SK-MEL-5 (cell line): ENCODE data around the gene SLC44A1. TPM values are rescaled to one million over a fixed set of nuclear protein-coding genes. Genes with fewer than 3 reads are reported as not detected.
"Not testable (repeated sequence)": the region's sequence is repeated elsewhere in the genome, so short reads cannot be mapped to it uniquely, and the experiment has no call there.

Source experiments
- DNase-seq: peaks from one replicate; pipeline ENCODE4 v3.0.0-alpha.2; 2016; ENCODE audit warnings: low read depth, low spot score
- in situ Hi-C: cut with HindIII; loops from 2 replicates; pipeline ENCODE4 v1.10.0; 2016; ENCODE audit warnings: low sequenced_read_pairs, high pct_unique_total_duplicates, low pct_unique_long_range_greater_than_20kb
- total RNA-seq: library from RNA; depleted of rRNA; stranded (reverse); fragments of >200 nt; shearing (Covaris generic); gene quantifications from 2 replicates; pipeline ENCODE4 v1.2.3, GENCODE V29; 2014

SLC44A1 gene
- total RNA-seq, 1 experiment from 2014 or later: 141 TPM

DNA sequence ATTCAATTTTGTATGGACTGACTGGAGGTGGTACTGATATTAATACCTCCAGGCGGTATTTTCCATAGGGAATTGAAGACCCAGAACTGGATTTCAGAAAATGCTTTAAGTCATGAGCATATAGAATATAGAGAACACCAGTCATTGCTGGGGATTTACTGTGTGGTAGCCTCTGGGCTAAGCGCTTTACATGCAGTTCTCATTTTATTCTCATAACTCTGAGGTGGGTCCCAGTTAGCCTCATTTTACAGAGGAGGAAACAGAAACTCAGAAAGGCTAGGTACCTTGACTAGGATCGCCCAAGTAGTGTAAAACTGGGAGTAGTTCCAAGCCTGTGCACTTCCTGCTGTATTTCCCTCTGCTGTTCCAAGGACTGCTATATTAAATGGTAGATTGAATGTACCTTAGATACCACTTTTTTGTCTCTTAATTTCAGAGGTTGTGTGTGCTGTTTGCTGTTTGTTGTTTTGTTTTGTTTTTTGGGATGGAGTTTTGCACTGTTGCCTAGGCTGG is 13.8 kb downstream of the SLC44A1 start:
- DNase-seq: no peak
- in situ Hi-C loops: no loop called here

DNA sequence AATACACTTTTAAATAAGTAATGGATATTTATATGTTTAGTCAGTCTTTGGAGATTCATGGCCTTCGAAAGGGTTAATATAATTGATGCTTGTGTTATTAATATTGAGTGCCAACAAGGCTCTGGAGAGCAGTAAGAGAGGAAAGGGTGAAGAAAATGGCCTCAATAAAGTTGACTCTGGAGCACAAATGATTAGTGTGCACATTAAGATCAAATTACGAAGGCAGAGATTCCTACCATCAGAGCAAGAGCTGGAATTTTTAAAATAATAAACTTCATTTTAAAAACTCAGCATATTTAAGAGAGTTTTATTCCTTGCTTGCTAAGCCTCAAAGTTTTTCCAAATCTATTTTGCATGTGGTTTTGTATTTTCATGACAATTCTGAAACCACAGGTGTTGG is 14.8 kb downstream of the SLC44A1 start:
- no peak for DNase-seq
- in situ Hi-C loops: no loop called here

DNA sequence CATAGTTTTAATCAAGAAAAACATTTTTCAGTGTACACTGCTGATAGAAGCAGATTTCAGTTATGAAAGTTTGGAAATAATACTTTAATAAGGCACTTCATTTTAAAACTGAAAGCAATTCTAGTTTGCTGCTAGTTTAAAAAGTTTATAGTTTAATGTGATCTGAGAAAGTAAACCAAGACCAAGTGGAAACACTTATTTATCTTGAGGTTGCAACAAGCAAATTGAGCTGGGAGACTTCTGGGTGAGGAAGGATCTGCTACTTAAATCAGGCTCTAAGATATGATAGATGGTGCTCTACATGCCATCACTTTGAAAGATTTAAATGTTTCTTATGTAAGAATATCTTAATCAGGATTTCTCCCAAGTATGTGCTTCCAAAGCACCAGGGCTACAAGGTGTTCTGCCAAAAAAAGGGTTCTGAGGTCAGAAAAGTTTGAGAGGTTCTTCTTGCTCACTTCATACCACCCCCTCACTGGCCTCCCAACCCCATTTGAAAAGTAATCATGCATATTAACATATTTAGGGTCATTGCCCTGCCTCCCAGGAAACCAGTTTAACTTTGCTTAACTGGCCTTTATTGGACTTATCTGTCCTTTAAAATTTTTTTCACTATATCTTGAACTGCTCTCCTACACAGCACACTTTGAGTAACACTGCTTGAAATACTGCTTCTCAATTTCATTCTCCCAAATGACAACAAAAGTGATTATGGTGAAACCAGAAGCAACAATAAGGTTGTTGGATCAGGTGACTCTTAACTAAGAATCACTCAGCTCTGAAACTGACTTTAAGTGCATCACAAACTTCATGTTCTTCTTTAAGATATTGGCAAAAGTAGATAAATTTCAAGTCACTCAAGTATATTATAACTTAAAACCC is 15.5 kb downstream of the SLC44A1 start:
- DNase-seq: no peak
- in situ Hi-C loops: no loop called here

DNA sequence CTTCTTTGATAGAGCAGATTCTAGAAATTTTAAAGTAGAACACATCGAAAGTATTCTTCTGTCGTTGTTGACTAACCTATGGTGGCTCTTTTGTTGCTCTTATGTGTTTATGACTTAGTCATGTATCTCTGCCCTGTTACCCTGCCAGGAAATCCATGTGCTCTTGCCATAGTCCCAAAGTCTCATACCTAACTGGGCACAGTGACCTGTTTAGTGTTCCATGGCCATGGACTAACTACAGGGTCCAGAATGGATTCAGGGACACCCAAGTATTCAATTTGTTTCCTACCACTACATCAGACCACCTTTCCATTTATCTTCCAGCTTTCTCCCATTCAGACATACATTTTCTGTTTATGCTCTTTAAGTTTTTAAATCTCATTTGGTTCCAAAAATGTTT is 18.0 kb downstream of the SLC44A1 start:
- no peak for DNase-seq
- in situ Hi-C loops: no loop called here

DNA sequence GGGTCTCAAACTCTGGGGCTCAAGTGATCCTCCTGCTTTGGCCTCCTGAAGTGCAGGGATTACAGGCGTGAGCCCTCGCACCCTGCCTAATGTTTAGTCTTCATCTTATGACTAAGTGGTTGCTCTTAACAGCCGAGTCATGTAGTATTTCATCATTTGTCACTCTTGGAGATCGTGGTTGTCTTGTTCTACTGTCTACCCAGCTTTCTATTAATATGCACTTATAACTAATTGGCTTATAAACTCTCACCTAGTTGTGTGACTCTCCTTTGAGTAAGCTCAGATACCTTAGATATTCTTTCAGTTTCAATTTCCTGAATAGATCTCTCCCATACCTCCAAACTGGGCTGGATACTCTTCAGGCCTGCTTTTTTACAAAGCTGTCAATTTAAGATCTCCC is 19.9 kb downstream of the SLC44A1 start:
- no peak for DNase-seq
- in situ Hi-C loops: no loop called here

DNA sequence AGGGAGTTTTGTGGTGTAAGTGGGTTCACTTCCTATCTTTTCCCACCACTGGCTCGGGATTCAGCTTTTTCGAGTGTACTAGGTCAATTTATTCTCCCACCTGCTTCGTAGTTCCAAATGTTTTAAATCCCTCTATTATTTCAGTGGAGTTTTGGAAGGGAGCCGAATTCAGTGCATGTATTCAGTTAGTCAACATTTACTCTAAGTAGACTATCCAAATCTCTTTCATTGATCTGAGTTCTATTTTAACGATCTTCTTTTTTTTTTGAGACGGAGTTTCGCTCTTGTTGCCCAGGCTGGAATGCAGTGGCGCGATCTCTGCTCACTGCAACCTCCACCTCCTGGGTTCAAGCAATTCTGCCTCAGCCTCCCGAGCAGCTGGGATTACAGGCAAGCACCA is 23.8 kb downstream of the SLC44A1 start:
- in situ Hi-C loops, DNase-seq: not testable (repeated sequence)

DNA sequence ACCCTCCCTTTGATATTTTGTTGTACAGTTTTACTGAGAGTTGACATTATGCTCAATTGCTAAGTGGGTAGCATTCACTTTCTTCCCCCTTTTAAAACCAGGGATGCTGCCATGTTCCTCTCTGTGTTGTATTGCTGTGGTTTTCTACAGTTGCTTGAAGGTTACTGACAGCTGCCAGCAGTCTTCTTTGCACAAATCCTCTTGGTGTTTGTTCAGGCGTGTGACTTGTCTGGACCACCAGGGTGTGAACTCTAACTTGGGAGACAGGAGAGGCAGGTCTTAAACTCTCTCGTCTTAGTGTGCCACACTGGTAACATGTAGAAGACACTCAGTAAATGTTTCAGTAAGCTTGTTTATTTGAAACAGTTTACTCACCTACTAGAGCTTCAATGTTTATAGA is 25.1 kb downstream of the SLC44A1 start:
- in situ Hi-C loops: no loop called here
- no peak for DNase-seq

DNA sequence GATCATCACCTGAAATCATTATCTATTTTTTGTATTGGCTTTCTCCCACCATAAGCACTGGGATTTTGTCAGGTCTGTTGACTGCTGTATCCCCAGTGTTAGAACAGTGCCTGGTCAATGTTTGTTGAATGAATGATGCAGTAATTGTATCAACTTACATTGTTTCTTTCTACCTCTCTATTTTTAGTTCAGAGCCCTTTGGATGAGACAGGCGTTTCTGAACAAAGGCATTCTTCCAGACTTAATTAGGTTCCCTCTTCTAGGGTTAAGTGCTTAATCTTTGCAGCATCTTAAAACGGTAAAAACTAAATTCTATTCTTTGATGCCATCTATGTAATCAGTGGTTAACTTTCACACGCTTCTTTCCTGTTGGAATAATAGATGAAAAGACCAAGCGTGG is 26.3 kb downstream of the SLC44A1 start:
- no peak for DNase-seq
- in situ Hi-C loops: no loop called here

DNA sequence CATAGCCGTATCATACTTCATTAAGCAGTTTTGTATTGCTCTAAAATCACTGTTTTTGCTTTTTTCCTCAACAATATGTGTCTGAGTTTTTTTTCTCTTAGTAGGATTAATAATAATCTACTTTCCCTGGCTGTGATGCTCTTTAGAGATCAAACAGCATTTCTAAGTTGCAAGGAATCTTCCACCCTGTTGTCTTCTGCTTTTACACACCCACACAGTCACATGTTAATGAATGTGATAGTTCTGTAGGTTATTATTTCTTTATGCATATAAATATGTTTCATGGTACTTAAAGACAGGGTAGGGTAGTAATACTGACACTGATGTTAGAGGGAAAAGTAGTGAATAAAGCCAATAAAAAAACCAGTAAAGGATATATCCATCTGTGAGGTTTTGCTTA is 29.3 kb downstream of the SLC44A1 start:
- in situ Hi-C loops: no loop called here
- DNase-seq: no peak

DNA sequence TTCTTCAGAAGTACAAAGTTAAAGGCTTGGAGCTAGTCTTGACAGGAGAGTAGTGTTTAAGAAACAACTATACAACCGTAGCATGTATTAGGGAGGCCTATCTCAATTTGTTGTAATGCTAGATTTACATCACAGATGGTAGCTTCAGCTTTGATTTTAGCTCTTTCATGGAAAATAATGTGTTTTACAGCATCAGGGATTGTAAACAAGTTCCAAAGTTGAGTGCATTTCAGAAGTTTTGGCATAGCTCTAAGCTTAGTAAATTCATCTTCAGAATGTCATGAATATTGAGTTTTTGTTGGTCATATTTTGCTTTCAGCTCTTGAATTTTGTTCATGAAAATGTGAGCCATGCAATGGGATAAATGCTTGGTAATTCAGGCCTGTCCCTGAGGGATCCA is 30.7 kb downstream of the SLC44A1 start:
- DNase-seq: no peak
- in situ Hi-C loops: no loop called here

DNA sequence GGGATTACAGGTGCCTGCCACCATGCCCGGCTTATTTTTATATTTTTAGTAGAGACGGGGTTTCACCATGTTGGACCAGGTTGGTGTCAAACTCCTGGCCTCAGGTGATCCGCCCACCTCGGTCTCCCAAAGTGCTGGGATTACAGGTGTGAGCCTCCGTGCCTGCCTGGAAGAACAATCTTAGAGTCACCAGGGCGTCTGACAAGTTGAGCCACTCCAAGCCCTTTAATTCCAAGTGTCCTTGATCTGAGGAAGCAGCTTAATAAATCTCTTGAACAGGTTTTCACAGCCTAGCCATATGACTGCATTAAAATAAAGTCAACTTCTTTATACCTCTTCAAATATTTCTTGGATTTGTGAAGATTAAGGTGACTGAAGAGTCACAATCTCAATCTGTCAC is 31.5 kb downstream of the SLC44A1 start:
- DNase-seq: no peak
- in situ Hi-C loops: no loop called here

DNA sequence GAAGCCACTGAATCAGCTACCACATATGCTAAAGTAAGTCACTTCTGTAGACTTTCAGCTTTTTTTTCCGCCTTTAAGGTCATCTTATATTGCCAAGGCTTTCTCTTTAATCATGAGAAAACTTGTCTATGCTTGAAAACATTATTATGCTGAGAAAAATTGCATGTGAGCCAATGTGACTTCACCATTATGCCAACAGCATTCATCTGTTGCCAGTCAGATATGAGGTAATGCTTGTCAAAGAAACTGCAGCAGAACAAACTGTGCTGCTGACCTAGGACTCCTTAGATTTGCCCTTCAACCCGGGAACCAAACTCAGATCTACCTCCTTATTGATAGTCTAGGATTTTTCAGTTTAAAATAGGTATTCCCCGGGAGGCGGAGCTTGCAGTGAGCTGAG is 34.3 kb downstream of the SLC44A1 start:
- in situ Hi-C loops: no loop called here
- DNase-seq: no peak

DNA sequence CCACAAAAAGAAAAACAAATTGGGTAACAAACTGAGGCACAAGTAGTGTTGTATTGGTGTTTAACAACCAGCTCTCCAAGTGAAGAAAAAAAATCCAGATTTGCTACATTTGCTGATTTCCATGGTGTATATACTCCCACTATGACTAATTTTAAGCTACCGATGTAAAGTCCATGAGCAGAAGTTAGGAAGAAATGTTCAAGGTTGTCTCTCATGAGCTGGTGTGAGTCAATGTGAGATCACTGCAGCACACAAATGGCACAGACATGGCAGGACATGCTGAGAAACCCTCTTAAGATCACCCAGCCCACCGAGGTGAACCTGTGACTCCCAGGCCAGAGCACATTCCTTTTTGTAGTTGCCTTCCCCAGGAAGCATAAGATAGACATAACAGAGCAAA is 36.2 kb downstream of the SLC44A1 start:
- DNase-seq: no peak

DNA sequence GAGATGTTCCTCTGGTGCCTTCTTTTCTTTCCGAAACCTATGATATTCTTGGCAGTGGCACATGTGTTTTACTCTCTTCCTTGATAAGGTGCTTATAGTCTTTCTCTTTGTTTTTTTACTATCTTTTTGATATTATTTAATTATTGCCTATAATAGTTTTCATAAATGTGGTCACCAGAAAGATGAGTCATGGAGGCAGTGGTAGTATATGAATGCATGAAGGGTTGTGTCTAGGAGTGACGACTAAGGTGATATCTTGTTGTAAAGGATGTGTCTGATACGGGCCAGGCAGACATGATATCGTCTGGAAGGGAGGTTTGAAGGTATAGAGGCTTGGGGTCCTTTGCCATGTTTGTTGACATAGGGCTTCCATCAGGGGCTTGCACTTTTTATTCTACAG is 36.8 kb downstream of the SLC44A1 start:
- in situ Hi-C loops: no loop called here
- no peak for DNase-seq

More for the DNA sequence above, 36.2 kb downstream of the SLC44A1 start:
- in situ Hi-C loops: no loop called here

DNA sequence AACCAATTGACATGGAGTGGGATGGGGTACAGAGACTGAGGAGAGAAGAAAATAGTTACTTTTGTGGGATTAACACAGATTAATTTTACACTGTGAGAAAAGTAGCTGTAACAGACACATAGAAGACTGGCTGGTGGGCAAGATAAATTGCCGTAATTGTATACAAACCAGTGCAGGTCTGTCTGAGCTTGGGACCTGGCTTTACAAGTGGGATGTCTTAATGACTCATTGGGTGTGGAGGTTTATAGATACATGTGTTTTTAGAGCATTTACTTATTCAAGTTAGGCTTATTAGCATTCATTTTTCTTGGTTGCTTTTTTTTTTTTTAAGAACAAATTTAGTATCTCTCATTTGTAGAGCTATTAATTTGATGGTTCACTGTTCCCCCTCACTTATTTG is 37.5 kb downstream of the SLC44A1 start:
- in situ Hi-C loops: no loop called here
- DNase-seq: no peak

DNA sequence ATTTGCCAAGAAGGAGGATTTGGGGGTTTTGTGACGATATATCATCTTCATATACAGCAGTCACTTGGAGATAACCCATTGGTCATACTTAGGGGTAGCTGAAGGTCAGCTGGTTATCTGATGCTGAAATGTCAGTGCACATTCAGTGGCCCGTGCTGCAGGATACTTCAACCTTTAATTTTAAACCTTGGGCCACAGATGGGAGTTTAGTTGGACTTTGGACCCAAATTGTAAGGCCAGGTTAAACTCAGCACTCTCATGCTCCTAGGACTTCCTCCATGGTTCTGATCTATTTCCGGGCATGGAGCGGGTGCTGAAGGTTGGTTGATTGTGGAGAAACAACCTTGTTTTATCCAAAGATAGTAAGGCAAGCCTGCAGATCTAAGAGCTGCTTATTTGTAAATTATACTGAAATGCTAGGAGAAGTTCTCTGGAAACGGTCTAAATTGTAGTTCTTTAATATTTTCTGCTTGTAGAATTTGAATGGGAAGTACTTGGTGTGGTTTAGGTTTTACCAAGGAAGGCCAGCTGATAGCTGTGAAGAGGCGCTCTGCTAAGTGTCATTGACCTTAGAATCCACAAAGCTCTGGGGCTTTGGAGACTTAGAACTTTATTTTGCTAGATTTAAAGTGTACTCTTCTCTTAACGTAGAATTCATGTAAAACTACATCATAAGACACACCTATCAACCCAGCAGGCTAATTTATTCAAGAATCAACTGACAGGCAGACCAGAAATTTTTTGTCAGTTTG is 38.6 kb downstream of the SLC44A1 start:
- in situ Hi-C loops: no loop called here
- DNase-seq: no peak

DNA sequence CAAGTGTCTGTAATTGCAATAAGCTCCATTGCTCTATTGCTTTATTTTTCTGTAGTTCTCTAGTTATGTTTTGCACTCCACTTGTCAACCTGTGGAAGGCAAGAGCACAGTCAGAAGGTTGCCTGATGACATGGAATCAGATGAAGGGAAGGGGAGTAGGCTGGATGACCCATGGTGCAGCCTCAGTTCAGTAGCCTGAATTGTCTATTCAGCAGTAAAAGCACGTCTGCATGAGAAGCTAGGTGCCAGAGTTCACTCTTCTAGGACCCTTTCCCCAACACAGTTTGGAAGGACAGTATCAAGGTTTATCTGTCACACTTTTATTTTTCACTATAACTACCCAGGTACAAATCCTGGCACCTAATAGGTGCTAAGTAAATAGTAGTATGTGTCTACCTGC is 39.3 kb downstream of the SLC44A1 start:
- no peak for DNase-seq
- in situ Hi-C loops: no loop called here

DNA sequence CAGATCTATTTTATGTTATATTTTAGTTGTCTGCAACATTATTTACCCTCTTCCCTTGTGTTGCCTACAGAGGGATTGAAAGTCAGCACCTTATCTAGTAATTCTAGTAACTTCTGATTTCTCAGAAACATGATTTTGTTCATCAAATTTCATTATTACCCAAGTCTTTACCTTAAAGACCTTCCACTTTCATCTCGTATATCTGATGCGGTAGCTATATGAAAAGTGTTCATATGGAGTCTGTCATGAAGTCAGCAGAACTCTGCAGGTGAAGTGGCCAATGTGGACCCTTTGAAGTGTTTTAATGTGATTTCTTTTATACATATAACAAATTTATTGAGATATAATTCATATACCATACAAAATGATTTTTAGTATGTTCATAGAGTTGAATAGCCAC is 40.0 kb downstream of the SLC44A1 start:
- no peak for DNase-seq
- in situ Hi-C loops: no loop called here

DNA sequence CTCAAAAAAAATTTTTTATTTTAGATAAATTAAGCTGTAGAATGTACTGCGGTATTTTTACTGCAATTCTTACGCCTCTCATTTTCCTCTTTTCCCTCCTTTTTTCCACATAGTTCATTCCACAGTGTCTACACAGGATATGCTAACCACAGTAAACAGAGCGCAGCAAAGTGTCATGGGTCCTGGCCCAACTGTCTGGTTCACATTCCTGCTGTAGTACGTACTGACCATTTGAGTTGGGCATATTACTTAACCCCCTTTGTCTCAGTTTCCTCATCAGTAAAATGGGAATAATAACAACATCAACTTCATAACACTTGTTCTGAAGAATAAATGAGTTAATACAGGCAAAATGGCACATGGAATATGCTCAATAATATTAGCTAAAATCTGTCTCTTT is 41.6 kb downstream of the SLC44A1 start:
- DNase-seq: no peak
- in situ Hi-C loops: no loop called here
